ENCODE data around the gene CYP46A1. TPM values are rescaled to one million over a fixed set of nuclear protein-coding genes. Genes with fewer than 3 reads are reported as not detected.

The CYP46A1 gene
- total and polyA plus RNA-seq, 4 donors, result 0.14 to 0.92 (median 0.48) TPM

- WGBS, result 97% methylated on average over 2 of the region's 2 CpGs
- no peak for DNase-seq (ENCODE audit: low spot score)
- TF ChIP-seq FOXA1 (IDR thresholded peaks at IDR 0.05) (no peak), YY1 (IDR thresholded peaks at IDR 0.05) (no peak), MAX (IDR thresholded peaks at IDR 0.05) (no peak), GABPA (IDR thresholded peaks at IDR 0.05 in 1 of 2, conservative IDR thresholded peaks at IDR 0.05 in 1 of 2) (no peak), FOXA2 (IDR thresholded peaks at IDR 0.05) (no peak), JUND (IDR thresholded peaks at IDR 0.05) (no peak), SP1 (IDR thresholded peaks at IDR 0.05) (no peak), REST (IDR thresholded peaks at IDR 0.05) (no peak)
Observed at GRCh38 chr14:99707420-99707819, 23.3 kb downstream of the CYP46A1 start.

GRCh38 chr14:99707921-99708320 is 23.8 kb downstream of the CYP46A1 start:
- H3K27me3 ChIP-seq (ENCODE audit: control insufficient read depth in 4 of 4, insufficient read depth in 4 of 4, low read length in 3 of 4), result no peaks in the 10 kb centered on the region
- no peaks in the 10 kb centered on the region for H3K4me1 ChIP-seq (ENCODE audit: control insufficient read depth in 4 of 4, insufficient read depth in 4 of 4, low read length in 3 of 4)
- DNase-seq (ENCODE audit: low spot score), result no peak
- WGBS, result 97% methylated on average over 9 of the region's 9 CpGs
- TF ChIP-seq FOXA2 (IDR thresholded peaks at IDR 0.05), result no peak
- H3K9ac ChIP-seq (ENCODE audit: low read depth in 1 of 2, low read length in 2 of 2), result no peak overlapping the region
- peaks cover 0 to 11% (median 7%) of the 10 kb centered on the region in 4 donors for H3K9me3 ChIP-seq (ENCODE audit: control insufficient read depth in 4 of 4, low read length in 3 of 4)
- H3K4me3 ChIP-seq (ENCODE audit: low read depth in 1 of 3, low read length in 3 of 3), result no peak overlapping the region
- H3K36me3 ChIP-seq (ENCODE audit: control insufficient read depth in 4 of 4, insufficient read depth in 3 of 4, low read depth in 1 of 4, low read length in 3 of 4), result peaks cover 0 to 3% (median under 1%) of the 10 kb centered on the region in 4 donors
- H3K27ac ChIP-seq (ENCODE audit: low read depth in 1 of 2, low read length in 2 of 2), result no peak overlapping the region

More at GRCh38 chr14:99707420-99707819, 23.3 kb downstream of the CYP46A1 start:
- Histone ChIP-seq H3K9ac (ENCODE audit: low read depth in 1 of 2, low read length in 2 of 2) (no peak overlapping the region), H3K9me3 (ENCODE audit: control insufficient read depth in 4 of 4, low read length in 3 of 4) (peaks cover 0 to 12% (median 7%) of the 10 kb centered on the region in 4 donors), H3K4me3 (ENCODE audit: low read depth in 1 of 3, low read length in 3 of 3) (no peak overlapping the region), H3K27me3 (ENCODE audit: control insufficient read depth in 4 of 4, insufficient read depth in 4 of 4, low read length in 3 of 4) (no peaks in the 10 kb centered on the region), H3K27ac (ENCODE audit: low read depth in 1 of 2, low read length in 2 of 2) (no peak overlapping the region), H3K36me3 (ENCODE audit: control insufficient read depth in 4 of 4, insufficient read depth in 3 of 4, low read depth in 1 of 4, low read length in 3 of 4) (peaks cover 0 to 3% (median under 1%) of the 10 kb centered on the region in 4 donors), H3K4me1 (ENCODE audit: control insufficient read depth in 4 of 4, insufficient read depth in 4 of 4, low read length in 3 of 4) (no peaks in the 10 kb centered on the region)

GRCh38 chr14:99708449-99708848 is 24.4 kb downstream of the CYP46A1 start:
- WGBS, result 88% methylated on average over 7 of the region's 7 CpGs
- Histone ChIP-seq H3K27ac (ENCODE audit: low read depth in 1 of 2, low read length in 2 of 2) (no peak overlapping the region), H3K4me1 (ENCODE audit: control insufficient read depth in 4 of 4, insufficient read depth in 4 of 4, low read length in 3 of 4) (no peaks in the 10 kb centered on the region), H3K27me3 (ENCODE audit: control insufficient read depth in 4 of 4, insufficient read depth in 4 of 4, low read length in 3 of 4) (no peaks in the 10 kb centered on the region), H3K36me3 (ENCODE audit: control insufficient read depth in 4 of 4, insufficient read depth in 3 of 4, low read depth in 1 of 4, low read length in 3 of 4) (peaks cover 0 to 2% (median under 1%) of the 10 kb centered on the region in 4 donors), H3K9ac (ENCODE audit: low read depth in 1 of 2, low read length in 2 of 2) (no peak overlapping the region), H3K4me3 (ENCODE audit: low read depth in 1 of 3, low read length in 3 of 3) (no peak overlapping the region), H3K9me3 (ENCODE audit: control insufficient read depth in 4 of 4, low read length in 3 of 4) (peaks cover 0 to 6% (median 3%) of the 10 kb centered on the region in 4 donors)
- no peak for DNase-seq (ENCODE audit: low spot score)
- TF ChIP-seq RXRA (IDR thresholded peaks at IDR 0.05) (no peak), JUND (IDR thresholded peaks at IDR 0.05) (no peak), FOXA1 (IDR thresholded peaks at IDR 0.05) (no peak), GABPA (IDR thresholded peaks at IDR 0.05 in 1 of 2, conservative IDR thresholded peaks at IDR 0.05 in 1 of 2) (no peak), NR2F2 (IDR thresholded peaks at IDR 0.05) (no peak), YY1 (IDR thresholded peaks at IDR 0.05) (no peak), HNF4A (conservative IDR thresholded peaks at IDR 0.05) (no peak), TAF1 (conservative IDR thresholded peaks at IDR 0.05) (no peak), HNF4G (IDR thresholded peaks at IDR 0.05) (no peak), RAD21 (IDR thresholded peaks at IDR 0.05) (no peak), EGR1 (IDR thresholded peaks at IDR 0.05; ENCODE audit: low read depth in 2 of 2) (no peak), ZBTB33 (IDR thresholded peaks at IDR 0.05) (no peak), REST (IDR thresholded peaks at IDR 0.05) (no peak), FOXA2 (IDR thresholded peaks at IDR 0.05) (no peak), ATF3 (IDR thresholded peaks at IDR 0.05) (no peak)

All from liver (tissue), 9 donors.